Measurements from ENCODE around the gene ORMDL3. TPM values are rescaled to one million over a fixed set of nuclear protein-coding genes. Genes with fewer than 3 reads are reported as not detected.

ORMDL3 gene
- total and polyA plus RNA-seq, 10 of the 15 experiments (the other 5 are each of a cell fraction or from before 2014, with no cell fraction given), result 8.8 to 98.1 (median 49.9) TPM

DNA sequence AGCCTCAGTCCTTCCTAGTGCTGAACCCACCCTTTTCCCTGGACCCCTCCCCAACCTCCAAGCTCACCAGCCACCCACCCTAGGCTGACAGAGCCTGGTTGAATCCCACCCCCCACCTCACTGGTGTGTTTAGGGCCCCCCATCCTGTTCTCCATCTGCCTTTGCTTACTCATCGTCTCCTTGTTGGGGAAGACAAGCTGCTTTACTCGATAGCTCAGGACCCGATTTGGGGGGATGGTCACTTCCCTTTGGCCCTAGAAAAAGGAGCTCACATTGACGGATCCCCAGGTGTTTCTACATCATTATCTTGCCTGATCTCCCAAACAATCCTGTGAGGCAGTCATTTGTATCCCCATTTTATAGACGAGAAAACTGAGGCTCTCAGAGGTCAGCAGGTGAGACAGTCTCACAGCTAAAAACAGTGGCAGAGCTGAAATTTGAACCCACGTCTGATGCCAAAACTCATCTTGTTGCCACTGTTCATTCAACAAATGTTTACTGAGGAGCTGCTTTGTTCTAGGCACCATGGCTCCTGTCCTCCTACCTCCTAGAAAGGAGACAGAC is 18.5 kb downstream of the ORMDL3 start:
- peaks cover 0 to 8% of the 10 kb centered on the region in 2 experiments; a peak in 2 of 4 replicates for H3K36me3 ChIP-seq (ENCODE audit: control insufficient read depth in 2 of 2, insufficient read depth in 2 of 2, low read length in 1 of 2)
- FAIRE-seq (no peak), ATAC-seq (no peak), DNase-seq (ENCODE audit: low read depth, low spot score) (no peak)
- H3K79me2 ChIP-seq (ENCODE audit: control insufficient read depth, insufficient read depth, low read length), result no peaks in the 10 kb centered on the region
- H2AFZ ChIP-seq (ENCODE audit: control insufficient read depth, low read depth, low read length), result no peak overlapping the region
- H3K4me1 ChIP-seq (ENCODE audit: control insufficient read depth, insufficient read depth, low read length), result no peaks in the 10 kb centered on the region
- no peak overlapping the region for H3K9ac ChIP-seq (ENCODE audit: control insufficient read depth, insufficient read depth, low read length)
- 97% methylated on average over 6 of the region's 6 CpGs for WGBS (ENCODE audit: insufficient coverage, insufficient replicate concordance, low lambda C conversion rate, missing lambda C conversion rate)
- no peak overlapping the region for H3K4me3 ChIP-seq
- ChIA-PET RAD21 (ENCODE audit: unreplicated experiment) (no interaction called here), POLR2A (interaction anchor here (0.5 to 1.9 kb wide), 3 partner anchors 18 to 220 kb away, joined by 3 to 6 read pairs (median 4); no protein-coding TSS in a partner anchor), CTCF (interaction anchor here (0.5 to 1.0 kb wide), 3 partner anchors 35 to 357 kb away, joined by 3 read pairs; no protein-coding TSS in a partner anchor), SMC1A (ENCODE audit: uncharacterized antibody, unreplicated experiment) (interaction anchor here (0.8 kb wide), 1 partner anchor 24 kb away, joined by 3 read pairs; no protein-coding TSS in a partner anchor)
- no peaks in the 10 kb centered on the region for H3K9me3 ChIP-seq (replicated peaks; ENCODE audit: control insufficient read depth, insufficient read depth, low read length)
- no peaks in the 10 kb centered on the region for H3K27me3 ChIP-seq (replicated peaks in 1 of 2; ENCODE audit: control insufficient read depth in 2 of 2, insufficient read depth in 2 of 2, low read length in 1 of 2)
- no peak overlapping the region for H3K27ac ChIP-seq (ENCODE audit: control insufficient read depth, insufficient read depth)
- in situ Hi-C loops (cut with MboI), result no loop called here
- H4K20me1 ChIP-seq (ENCODE audit: control insufficient read depth, insufficient read depth), result no peaks in the 10 kb centered on the region
- TF ChIP-seq POLR2A (IDR thresholded peaks at IDR 0.05; ENCODE audit: low read depth, low read length) (no peak), SREBF2 (IDR thresholded peaks at IDR 0.05; ENCODE audit: low read length) (no peak), MYC (IDR thresholded peaks at IDR 0.05; ENCODE audit: insufficient read depth, insufficient read length, insufficient replicate concordance, low read length, severe bottlenecking) (no peak), HSF1 (IDR thresholded peaks at IDR 0.05; ENCODE audit: low read depth, low read length) (no peak), POU2F2 (IDR thresholded peaks at IDR 0.05; ENCODE audit: borderline replicate concordance, low read depth, low read length) (no peak), ZNF274 (IDR thresholded peaks at IDR 0.05; ENCODE audit: insufficient read depth, insufficient read length) (no peak), CHD2 (IDR thresholded peaks at IDR 0.05; ENCODE audit: borderline replicate concordance, low read depth, low read length) (no peak), CHD4 (IDR thresholded peaks at IDR 0.05) (no peak), CREM (IDR thresholded peaks at IDR 0.05; ENCODE audit: low read depth) (no peak), GATAD2B (conservative IDR thresholded peaks at IDR 0.05; ENCODE audit: low read depth) (no peak), RBBP5 (conservative IDR thresholded peaks at IDR 0.05) (no peak), IRF3 (IDR thresholded peaks at IDR 0.05) (no peak), YY1 (IDR thresholded peaks at IDR 0.05; ENCODE audit: low read depth, low read length) (no peak), ZSCAN29 (IDR thresholded peaks at IDR 0.05) (no peak), SMARCA5 (IDR thresholded peaks at IDR 0.05) (no peak), PBX3 (IDR thresholded peaks at IDR 0.05; ENCODE audit: insufficient replicate concordance, low read depth, low read length) (no peak), SPI1 (IDR thresholded peaks at IDR 0.05; ENCODE audit: borderline replicate concordance, insufficient read depth, low read depth, low read length) (no peak)
- TF ChIP-seq, protein P1, sequence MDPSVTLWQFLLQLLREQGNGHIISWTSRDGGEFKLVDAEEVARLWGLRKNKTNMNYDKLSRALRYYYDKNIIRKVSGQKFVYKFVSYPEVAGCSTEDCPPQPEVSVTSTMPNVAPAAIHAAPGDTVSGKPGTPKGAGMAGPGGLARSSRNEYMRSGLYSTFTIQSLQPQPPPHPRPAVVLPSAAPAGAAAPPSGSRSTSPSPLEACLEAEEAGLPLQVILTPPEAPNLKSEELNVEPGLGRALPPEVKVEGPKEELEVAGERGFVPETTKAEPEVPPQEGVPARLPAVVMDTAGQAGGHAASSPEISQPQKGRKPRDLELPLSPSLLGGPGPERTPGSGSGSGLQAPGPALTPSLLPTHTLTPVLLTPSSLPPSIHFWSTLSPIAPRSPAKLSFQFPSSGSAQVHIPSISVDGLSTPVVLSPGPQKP (IDR thresholded peaks at IDR 0.05; ENCODE audit: low read depth, low read length), result no peak
- BruUV-seq (replicated peaks), result no TSS peak
- no peak overlapping the region for H3K4me2 ChIP-seq (ENCODE audit: control insufficient read depth, insufficient read depth)
- intact Hi-C loops (cut with micrococcal nuclease; ENCODE audit: unreplicated experiment), result no loop called here

Data from GM12878 (cell line).